GM21717 (cell line): ENCODE measurements around the gene NRXN2.

Experiments
- ATAC-seq: cut with Tn5 transposase; IDR thresholded peaks from one replicate; pipeline ENCODE4 v1.9.1; 2021; ENCODE audit warnings: mild to moderate bottlenecking, moderate library complexity; ENCODE audit not compliant: unreplicated experiment

The NRXN2 gene

GRCh38 chr11:64722141-64723065 is 594 bp downstream of the NRXN2 start:
- no peak for ATAC-seq

- no peak for ATAC-seq
These were observed 1.7 kb downstream of the NRXN2 start for GRCh38 chr11:64721359-64721699.

- ATAC-seq = no peak
These were observed 2.2 kb downstream of the NRXN2 start for GRCh38 chr11:64720640-64721358.

- no peak for ATAC-seq
These were observed 2.8 kb downstream of the NRXN2 start for GRCh38 chr11:64720167-64720566.

DNA sequence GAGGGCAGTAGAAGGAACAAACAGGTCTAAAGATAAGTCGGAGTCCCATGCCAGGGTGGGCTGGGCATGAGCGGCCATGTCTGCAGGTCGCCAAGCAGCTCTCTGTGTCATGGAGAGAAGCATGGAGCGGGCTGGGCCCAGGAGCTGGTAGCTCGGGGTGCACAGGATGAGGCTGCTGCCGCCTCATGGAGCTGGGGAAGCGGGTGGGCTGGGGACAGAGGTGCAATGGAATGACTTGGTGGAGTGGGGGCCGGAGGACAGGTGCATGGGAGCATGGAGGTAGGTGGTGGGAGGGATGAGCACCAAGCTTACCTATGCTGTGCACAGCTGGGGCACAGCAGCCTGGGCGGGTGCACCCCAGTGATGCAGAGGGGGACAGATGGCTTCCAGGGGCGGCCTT is 3.6 kb downstream of the NRXN2 start:
- ATAC-seq = no peak

- ATAC-seq = no peak
These were observed 4.2 kb downstream of the NRXN2 start for GRCh38 chr11:64718780-64719124.

GRCh38 chr11:64718084-64718779 is 4.8 kb downstream of the NRXN2 start:
- no peak for ATAC-seq

GRCh38 chr11:64717268-64717578 is 5.8 kb downstream of the NRXN2 start:
- no peak for ATAC-seq

- no peak for ATAC-seq
These were observed 6.3 kb downstream of the NRXN2 start for GRCh38 chr11:64716473-64717267.

DNA sequence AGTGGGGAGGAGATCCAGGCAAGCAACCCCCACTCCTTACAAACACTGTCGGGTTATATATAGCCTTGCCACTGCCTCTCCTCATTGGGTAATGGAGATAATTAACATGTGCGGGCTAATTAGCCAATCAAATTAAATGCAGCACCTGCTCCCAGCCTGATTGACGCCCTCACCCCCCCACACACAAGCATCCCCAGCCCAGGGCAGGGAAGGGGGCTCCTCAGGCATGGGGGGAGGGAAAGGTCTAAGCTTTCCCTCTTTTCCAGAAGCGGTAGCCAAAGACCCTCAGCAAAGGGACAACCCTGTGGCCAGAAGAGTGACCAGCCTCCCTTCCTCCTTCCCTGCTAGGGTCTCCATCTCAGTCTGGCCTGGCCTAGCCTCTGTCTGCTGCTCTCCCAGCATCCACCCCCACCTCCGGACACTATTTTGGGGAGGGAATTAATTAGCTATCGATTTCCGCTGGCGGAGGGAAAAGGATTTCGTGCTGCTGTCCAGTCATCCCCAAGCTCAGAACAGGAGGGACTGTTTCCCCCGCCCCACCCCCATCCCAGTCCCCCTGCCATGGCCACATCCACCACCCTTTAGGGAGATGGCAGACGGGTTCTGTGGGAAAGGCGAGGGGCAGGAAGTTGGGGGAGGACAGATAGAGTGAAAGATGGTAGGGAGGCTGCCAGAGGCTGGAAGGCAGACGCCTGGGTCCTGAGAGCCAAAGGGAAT is 7.1 kb downstream of the NRXN2 start:
- no peak for ATAC-seq

DNA sequence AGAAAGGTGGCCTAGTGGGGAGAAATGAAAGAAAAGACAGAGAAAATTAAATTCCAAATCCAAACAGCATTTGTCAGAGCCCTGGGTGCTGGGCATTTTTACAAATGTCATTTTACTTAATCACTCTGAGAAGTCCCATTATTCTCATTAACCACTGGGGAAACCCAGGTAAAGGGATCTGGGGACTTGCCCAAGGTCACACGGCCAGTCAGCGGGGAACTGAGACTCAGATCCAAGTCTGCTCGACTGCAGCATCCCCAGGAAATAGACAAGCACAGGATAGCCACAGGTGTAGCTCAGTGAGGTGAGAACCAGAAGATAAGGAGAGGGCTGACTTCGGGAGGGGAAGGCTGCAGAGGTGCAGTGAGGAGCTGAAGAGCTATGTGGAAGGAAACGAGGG is 7.9 kb downstream of the NRXN2 start:
- ATAC-seq = no peak

GRCh38 chr11:64714666-64715065 is 8.3 kb downstream of the NRXN2 start:
- ATAC-seq = no peak

- ATAC-seq = no peak
These were observed 9.1 kb downstream of the NRXN2 start for GRCh38 chr11:64713781-64714363.

- ATAC-seq = no peak
These were observed 9.8 kb downstream of the NRXN2 start for GRCh38 chr11:64713016-64713707.

DNA sequence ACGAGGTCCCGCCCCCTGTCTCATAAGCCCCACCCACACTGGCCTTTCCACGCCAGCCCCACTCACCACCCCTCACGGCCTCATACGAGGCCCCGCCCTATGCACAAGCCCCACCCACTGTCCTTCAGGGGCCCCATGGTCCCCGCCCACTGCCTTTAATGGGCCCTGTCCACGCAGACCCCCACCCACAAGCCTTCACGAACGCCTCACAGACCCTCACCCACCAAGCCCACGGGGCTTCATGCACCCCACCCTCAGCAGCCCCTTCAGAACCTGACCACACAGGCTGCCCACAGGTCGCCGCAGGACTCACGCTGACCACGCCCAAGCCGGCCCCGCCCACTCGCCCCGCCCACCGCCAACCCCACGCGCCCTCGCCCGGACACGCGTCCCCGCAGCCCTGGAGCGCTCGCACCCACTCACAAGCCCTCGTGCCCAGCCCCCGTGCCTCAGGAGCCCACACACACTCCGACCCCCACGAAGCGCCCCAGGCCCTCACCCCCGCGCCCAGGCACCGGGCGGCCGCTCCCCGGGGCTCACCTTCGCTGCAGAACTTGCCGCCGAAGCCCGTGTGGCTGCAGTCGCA is 10.5 kb downstream of the NRXN2 start:
- ATAC-seq = no peak

GRCh38 chr11:64711956-64712362 is 11.0 kb downstream of the NRXN2 start:
- ATAC-seq = no peak

DNA sequence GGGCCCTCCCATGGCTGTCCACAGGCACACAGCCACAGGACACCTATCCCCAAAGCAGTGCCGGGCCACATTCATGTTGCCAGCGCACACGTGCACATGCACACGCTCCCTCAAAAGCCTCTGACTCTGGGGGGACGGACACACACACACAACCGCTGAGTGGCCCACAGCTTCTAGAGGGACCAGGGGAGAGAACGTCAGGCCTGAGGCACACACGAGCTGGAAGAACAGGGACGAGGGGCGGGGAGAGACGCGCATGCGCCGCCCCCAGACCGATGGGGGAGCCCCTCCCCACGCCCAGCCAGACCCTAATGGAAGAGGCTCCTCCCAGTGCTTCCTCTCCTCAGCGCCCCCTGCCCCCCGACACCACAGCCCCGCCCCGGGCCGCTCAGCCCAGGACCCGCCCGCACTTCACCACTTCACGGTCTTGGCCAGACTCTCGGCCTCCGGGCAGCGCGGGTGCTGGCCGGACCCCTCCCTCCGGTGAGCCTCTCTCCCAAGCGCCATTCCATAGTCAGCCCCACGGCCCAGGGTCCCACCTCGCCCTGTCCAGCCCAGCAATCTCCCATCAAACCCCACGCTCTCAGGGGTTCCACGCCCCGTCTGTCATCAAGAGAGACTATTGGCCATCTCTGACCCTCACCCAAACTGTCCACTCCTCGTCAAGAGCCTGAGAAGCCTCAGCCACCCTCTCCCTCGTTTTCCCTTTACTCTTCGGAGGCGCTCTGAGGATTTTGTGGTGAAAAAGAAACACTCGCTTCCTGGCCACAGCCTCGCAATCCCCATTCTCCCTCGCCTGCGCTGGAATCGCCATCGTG is 11.7 kb downstream of the NRXN2 start:
- no peak for ATAC-seq

- ATAC-seq = no peak
These were observed 12.4 kb downstream of the NRXN2 start for GRCh38 chr11:64710418-64711137.
